ENCODE results near the gene VPS45.
"Not testable (repeated sequence)": the region's sequence is repeated elsewhere in the genome, so short reads cannot be mapped to it uniquely, and the experiment has no call there.

VPS45 gene

GRCh38 chr1:150162862-150163706 lies 95.5 kb downstream of the VPS45 start:
- DNase-seq: peak; percentile 86 to 92

- DNase-seq: no peak
These were observed 96.6 kb downstream of the VPS45 start for GRCh38 chr1:150164224-150164623.

GRCh38 chr1:150164779-150165178 lies 97.2 kb downstream of the VPS45 start:
- DNase-seq: no peak

GRCh38 chr1:150165622-150166612 lies 98.3 kb downstream of the VPS45 start:
- no peak for DNase-seq

GRCh38 chr1:150168960-150169601 lies 101.5 kb downstream of the VPS45 start:
- peak in 1 of 2 experiments; percentile 60 for DNase-seq

GRCh38 chr1:150171801-150172200 lies 104.2 kb downstream of the VPS45 start:
- no peak for DNase-seq

- no peak for DNase-seq
These were observed 105.6 kb downstream of the VPS45 start for GRCh38 chr1:150173141-150173585.

GRCh38 chr1:150176593-150176992 lies 109.0 kb downstream of the VPS45 start:
- DNase-seq: no peak

GRCh38 chr1:150178548-150178947 lies 111.0 kb downstream of the VPS45 start:
- no peak for DNase-seq

GRCh38 chr1:150179867-150180266 lies 112.3 kb downstream of the VPS45 start:
- no peak for DNase-seq

GRCh38 chr1:150180474-150180873 lies 112.9 kb downstream of the VPS45 start:
- no peak for DNase-seq

- no peak for DNase-seq
These were observed 114.7 kb downstream of the VPS45 start for GRCh38 chr1:150182247-150182646.

GRCh38 chr1:150183061-150183460 lies 115.5 kb downstream of the VPS45 start:
- no peak for DNase-seq

- DNase-seq: no peak
These were observed 117.9 kb downstream of the VPS45 start for GRCh38 chr1:150185481-150185880.

- DNase-seq: not testable (repeated sequence)
These were observed 118.8 kb downstream of the VPS45 start for GRCh38 chr1:150186438-150186788.

GRCh38 chr1:150186789-150187559 lies 119.4 kb downstream of the VPS45 start:
- peak in 1 of 2 experiments; percentile 71 for DNase-seq

GRCh38 chr1:150187560-150187931 lies 120.0 kb downstream of the VPS45 start:
- peak in 1 of 2 experiments; percentile 71 for DNase-seq

GRCh38 chr1:150192012-150192411 lies 124.4 kb downstream of the VPS45 start:
- DNase-seq: no peak

GRCh38 chr1:150194381-150195031 lies 126.9 kb downstream of the VPS45 start:
- no peak for DNase-seq

All from cerebellar nuclear complex (tissue), 1 donor.